SK-N-MC (cell line): ENCODE data around the gene MAMDC4.

ENCODE experiments used
- EZH2 ChIP-seq: fragments of 200-600 bp; sonication (generic); IDR thresholded peaks from one replicate; pipeline ENCODE4 v1.6.1; 2017; ENCODE audit warnings: antibody characterized with exemption
- FOXP2 ChIP-seq: optimal IDR thresholded peaks from 2 replicates; pipeline ENCODE3; 2011; ENCODE audit warnings: mild to moderate bottlenecking, moderate library complexity; ENCODE audit not compliant: insufficient read depth; ENCODE audit errors: extremely low read length, control extremely low read depth
- POLR2AphosphoS5 ChIP-seq: IDR thresholded peaks from 2 replicates; pipeline ENCODE4 v1.6.1; 2012; ENCODE audit warnings: mild to moderate bottlenecking, low read depth, low read length, borderline replicate concordance

DNA sequence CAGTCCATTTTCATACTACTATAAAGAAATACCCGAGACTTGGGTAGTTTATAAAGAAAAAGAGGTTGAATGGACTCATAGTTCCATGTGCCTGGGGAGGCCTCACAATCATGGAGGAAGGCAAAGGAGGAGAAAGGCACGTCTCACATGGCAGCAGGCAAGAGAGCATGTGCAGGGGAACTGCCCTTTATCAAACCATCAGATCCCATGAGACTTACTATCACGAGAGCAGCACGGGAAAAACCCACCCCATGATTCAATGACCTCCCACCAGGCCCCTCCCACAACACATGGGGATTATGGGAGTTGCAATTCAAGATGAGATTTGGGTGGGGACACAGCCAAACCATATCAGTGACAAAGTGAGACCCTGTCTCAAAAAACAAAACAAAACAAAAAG lies 54.1 kb downstream of the MAMDC4 start:
- TF ChIP-seq EZH2 (no peak), POLR2AphosphoS5 (no peak), FOXP2 (no peak)
